ENCODE results near the gene ACBD5. TPM values are rescaled to one million over a fixed set of nuclear protein-coding genes. Genes with fewer than 3 reads are reported as not detected.

ACBD5 gene
- polyA plus RNA-seq, 1 of the 3 experiments (the other 2 are of a cell fraction): 12.5 TPM

DNA sequence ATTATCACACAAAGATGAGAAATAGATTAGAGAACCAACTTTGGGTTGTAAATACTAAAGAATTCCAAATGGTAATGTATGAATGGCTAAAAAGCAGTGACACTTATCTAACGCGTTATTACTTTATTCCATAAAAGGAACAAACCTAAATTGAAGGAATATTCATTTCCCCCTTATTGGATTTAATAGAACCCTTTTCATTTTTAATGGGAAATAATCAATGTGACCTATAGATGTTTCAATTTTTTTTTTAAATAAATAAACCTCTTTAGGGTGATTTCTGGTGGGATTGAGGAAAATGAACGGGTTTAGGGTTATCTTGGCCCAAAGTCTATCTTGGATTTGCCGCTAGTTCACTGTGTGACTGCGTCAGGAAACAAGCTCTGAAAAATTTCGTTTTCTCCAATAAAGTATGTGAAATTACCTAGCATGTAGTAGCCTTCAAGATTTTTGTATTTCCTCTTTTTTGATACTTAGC is 1.9 kb upstream of the ACBD5 start (continued):
- TF ChIP-seq, protein P1, sequence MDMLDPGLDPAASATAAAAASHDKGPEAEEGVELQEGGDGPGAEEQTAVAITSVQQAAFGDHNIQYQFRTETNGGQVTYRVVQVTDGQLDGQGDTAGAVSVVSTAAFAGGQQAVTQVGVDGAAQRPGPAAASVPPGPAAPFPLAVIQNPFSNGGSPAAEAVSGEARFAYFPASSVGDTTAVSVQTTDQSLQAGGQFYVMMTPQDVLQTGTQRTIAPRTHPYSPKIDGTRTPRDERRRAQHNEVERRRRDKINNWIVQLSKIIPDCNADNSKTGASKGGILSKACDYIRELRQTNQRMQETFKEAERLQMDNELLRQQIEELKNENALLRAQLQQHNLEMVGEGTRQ (IDR thresholded peaks at IDR 0.05; ENCODE audit: borderline replicate concordance, low read depth, low read length): no peak

DNA sequence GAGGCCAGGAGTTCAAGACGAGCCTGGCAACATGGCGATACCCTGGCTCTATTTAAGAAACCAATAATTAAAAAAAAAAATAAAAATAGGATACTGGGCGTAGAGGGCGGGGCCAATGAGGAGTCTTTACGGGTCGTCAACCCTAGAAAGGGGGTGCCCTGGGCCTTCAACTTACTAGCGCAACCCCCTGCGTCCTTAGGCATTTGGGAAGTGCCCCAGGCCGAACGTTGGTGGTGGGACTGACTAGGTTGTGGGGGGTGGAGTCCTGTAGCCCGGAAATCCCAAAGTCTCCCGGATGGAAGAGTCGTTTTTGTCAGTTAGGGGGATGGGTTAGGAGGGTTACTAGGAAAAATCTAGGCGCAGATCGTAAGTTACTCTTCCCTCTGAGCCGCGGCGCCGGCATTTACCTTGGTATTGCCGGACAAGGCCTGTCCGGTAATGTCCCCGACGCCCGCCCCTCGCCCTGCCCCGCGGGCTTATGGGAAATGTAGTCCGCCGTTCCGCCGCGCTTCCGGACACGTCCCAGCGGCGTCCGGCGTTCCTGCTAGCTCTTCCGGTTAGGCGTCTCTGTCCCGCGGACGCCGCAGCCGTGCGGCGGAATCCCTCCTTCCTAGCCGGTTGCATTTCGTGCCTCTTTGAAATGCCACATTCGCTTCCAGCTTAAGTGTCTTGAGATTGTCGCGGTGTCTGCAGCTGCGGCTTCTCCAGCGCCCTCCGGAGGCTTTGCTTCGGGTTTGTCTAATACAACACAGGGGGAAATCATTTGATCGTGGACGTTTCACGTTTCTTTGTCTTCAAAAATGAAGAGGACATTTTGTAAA is 1.3 kb upstream of the ACBD5 start:
- CTCF ChIA-PET: interaction anchor here (1.4 to 1.8 kb wide), 2 partner anchors 18 to 88 kb away, joined by 4 to 5 read pairs; partner anchors contain the start of gene YME1L1
- DNase-seq: peak; percentile 85
- TF ChIP-seq YY1 (IDR thresholded peaks at IDR 0.05; ENCODE audit: low read depth) (peak; percentile 65), EP300 (IDR thresholded peaks at IDR 0.05; ENCODE audit: borderline replicate concordance in 1 of 2, low read depth in 1 of 2, low read length in 1 of 2) (no peak), ELF1 (IDR thresholded peaks at IDR 0.05) (peak; percentile 96), RXRA (IDR thresholded peaks at IDR 0.05; ENCODE audit: borderline replicate concordance, low read depth) (no peak), RCOR1 (IDR thresholded peaks at IDR 0.05; ENCODE audit: low read length) (peak; percentile 44; the same call in 1 of the 2 replicates), TCF12 (IDR thresholded peaks at IDR 0.05) (no peak), FOSL2 (IDR thresholded peaks at IDR 0.05; ENCODE audit: borderline replicate concordance, low read depth) (no peak), EZH2phosphoT487 (IDR thresholded peaks at IDR 0.05; ENCODE audit: borderline replicate concordance, low read depth) (no peak), FOXM1 (IDR thresholded peaks at IDR 0.05; ENCODE audit: low read depth) (no peak), MEF2A (IDR thresholded peaks at IDR 0.05; ENCODE audit: borderline replicate concordance, low read depth) (no peak)
- TF ChIP-seq, protein P2, sequence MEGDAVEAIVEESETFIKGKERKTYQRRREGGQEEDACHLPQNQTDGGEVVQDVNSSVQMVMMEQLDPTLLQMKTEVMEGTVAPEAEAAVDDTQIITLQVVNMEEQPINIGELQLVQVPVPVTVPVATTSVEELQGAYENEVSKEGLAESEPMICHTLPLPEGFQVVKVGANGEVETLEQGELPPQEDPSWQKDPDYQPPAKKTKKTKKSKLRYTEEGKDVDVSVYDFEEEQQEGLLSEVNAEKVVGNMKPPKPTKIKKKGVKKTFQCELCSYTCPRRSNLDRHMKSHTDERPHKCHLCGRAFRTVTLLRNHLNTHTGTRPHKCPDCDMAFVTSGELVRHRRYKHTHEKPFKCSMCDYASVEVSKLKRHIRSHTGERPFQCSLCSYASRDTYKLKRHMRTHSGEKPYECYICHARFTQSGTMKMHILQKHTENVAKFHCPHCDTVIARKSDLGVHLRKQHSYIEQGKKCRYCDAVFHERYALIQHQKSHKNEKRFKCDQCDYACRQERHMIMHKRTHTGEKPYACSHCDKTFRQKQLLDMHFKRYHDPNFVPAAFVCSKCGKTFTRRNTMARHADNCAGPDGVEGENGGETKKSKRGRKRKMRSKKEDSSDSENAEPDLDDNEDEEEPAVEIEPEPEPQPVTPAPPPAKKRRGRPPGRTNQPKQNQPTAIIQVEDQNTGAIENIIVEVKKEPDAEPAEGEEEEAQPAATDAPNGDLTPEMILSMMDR (IDR thresholded peaks at IDR 0.05): peak; percentile 39
- TF ChIP-seq, protein P1 (IDR thresholded peaks at IDR 0.05; ENCODE audit: borderline replicate concordance, low read depth, low read length): no peak
- TF ChIP-seq, protein P3, sequence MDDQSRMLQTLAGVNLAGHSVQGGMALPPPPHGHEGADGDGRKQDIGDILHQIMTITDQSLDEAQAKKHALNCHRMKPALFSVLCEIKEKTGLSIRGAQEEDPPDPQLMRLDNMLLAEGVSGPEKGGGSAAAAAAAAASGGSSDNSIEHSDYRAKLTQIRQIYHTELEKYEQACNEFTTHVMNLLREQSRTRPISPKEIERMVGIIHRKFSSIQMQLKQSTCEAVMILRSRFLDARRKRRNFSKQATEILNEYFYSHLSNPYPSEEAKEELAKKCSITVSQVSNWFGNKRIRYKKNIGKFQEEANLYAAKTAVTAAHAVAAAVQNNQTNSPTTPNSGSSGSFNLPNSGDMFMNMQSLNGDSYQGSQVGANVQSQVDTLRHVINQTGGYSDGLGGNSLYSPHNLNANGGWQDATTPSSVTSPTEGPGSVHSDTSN (IDR thresholded peaks at IDR 0.05): no peak
- TF ChIP-seq, protein P4, sequence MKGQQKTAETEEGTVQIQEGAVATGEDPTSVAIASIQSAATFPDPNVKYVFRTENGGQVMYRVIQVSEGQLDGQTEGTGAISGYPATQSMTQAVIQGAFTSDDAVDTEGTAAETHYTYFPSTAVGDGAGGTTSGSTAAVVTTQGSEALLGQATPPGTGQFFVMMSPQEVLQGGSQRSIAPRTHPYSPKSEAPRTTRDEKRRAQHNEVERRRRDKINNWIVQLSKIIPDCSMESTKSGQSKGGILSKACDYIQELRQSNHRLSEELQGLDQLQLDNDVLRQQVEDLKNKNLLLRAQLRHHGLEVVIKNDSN (IDR thresholded peaks at IDR 0.05; ENCODE audit: borderline replicate concordance, low read depth): no peak
- TF ChIP-seq, protein P5, sequence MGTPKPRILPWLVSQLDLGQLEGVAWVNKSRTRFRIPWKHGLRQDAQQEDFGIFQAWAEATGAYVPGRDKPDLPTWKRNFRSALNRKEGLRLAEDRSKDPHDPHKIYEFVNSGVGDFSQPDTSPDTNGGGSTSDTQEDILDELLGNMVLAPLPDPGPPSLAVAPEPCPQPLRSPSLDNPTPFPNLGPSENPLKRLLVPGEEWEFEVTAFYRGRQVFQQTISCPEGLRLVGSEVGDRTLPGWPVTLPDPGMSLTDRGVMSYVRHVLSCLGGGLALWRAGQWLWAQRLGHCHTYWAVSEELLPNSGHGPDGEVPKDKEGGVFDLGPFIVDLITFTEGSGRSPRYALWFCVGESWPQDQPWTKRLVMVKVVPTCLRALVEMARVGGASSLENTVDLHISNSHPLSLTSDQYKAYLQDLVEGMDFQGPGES (IDR thresholded peaks at IDR 0.05; ENCODE audit: low read depth, low read length): no peak
- TF ChIP-seq, protein P6, sequence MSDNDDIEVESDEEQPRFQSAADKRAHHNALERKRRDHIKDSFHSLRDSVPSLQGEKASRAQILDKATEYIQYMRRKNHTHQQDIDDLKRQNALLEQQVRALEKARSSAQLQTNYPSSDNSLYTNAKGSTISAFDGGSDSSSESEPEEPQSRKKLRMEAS (IDR thresholded peaks at IDR 0.05; ENCODE audit: low read depth): peak; percentile 62; the same call in 1 of the 2 replicates
- TF ChIP-seq, protein P7, sequence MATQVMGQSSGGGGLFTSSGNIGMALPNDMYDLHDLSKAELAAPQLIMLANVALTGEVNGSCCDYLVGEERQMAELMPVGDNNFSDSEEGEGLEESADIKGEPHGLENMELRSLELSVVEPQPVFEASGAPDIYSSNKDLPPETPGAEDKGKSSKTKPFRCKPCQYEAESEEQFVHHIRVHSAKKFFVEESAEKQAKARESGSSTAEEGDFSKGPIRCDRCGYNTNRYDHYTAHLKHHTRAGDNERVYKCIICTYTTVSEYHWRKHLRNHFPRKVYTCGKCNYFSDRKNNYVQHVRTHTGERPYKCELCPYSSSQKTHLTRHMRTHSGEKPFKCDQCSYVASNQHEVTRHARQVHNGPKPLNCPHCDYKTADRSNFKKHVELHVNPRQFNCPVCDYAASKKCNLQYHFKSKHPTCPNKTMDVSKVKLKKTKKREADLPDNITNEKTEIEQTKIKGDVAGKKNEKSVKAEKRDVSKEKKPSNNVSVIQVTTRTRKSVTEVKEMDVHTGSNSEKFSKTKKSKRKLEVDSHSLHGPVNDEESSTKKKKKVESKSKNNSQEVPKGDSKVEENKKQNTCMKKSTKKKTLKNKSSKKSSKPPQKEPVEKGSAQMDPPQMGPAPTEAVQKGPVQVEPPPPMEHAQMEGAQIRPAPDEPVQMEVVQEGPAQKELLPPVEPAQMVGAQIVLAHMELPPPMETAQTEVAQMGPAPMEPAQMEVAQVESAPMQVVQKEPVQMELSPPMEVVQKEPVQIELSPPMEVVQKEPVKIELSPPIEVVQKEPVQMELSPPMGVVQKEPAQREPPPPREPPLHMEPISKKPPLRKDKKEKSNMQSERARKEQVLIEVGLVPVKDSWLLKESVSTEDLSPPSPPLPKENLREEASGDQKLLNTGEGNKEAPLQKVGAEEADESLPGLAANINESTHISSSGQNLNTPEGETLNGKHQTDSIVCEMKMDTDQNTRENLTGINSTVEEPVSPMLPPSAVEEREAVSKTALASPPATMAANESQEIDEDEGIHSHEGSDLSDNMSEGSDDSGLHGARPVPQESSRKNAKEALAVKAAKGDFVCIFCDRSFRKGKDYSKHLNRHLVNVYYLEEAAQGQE (IDR thresholded peaks at IDR 0.05; ENCODE audit: low read depth, low read length): no peak

More for the DNA sequence above, 1.3 kb upstream of the ACBD5 start:
- POLR2A ChIA-PET: interaction anchor here (0.6 to 1.3 kb wide), 5 partner anchors 15 to 121 kb away, joined by 3 to 4 read pairs (median 3); partner anchors contain the start of gene YME1L1
- H3K9me3 ChIP-seq: no peaks in the 10 kb centered on the region; the same call in 1 of the 2 replicates
- peak overlapping the region; percentile 75 for H3K4me2 ChIP-seq
- WGBS (ENCODE audit: low lambda C conversion rate): 2% methylated on average over 43 of the region's 59 CpGs
- peak overlapping the region; percentile 91 for H2AFZ ChIP-seq (ENCODE audit: low read depth)
- peak overlapping the region; percentile 83 for H3K9ac ChIP-seq
- H3K4me3 ChIP-seq (ENCODE audit: low read depth in 2 of 2, low read length in 1 of 2): peak overlapping the region; percentile 84 to 90
- H4K20me1 ChIP-seq (ENCODE audit: insufficient read depth): no peaks in the 10 kb centered on the region
- peaks cover 0 to 16% of the 10 kb centered on the region in 2 experiments; a peak in 3 of 4 replicates for H3K4me1 ChIP-seq (ENCODE audit: control insufficient read depth in 1 of 2, insufficient read depth in 2 of 2, low read depth in 1 of 2, low read length in 1 of 2)
- H3K36me3 ChIP-seq (replicated peaks in 1 of 2; ENCODE audit: control insufficient read depth in 1 of 2, insufficient read depth in 2 of 2, low read length in 1 of 2): peaks cover 0 to 7% of the 10 kb centered on the region in 2 experiments
- peak overlapping the region; percentile 97 to 100 for H3K27ac ChIP-seq (ENCODE audit: low read depth in 2 of 2, low read length in 1 of 2)
- H3K27me3 ChIP-seq (ENCODE audit: insufficient read depth): no peaks in the 10 kb centered on the region
- peaks cover 35% of the 10 kb centered on the region for H3F3A ChIP-seq (replicated peaks; ENCODE audit: insufficient read depth)
- no peaks in the 10 kb centered on the region for H3K9me2 ChIP-seq
- H3K79me2 ChIP-seq (ENCODE audit: insufficient read depth): peaks cover 40% of the 10 kb centered on the region
